GM10266 (cell line): ENCODE results near the gene TSBP1.
"Not testable (repeated sequence)": the region's sequence is repeated elsewhere in the genome, so short reads cannot be mapped to it uniquely, and the experiment has no call there.

Experiments
- DNase-seq: peaks from one replicate; pipeline ENCODE4 v3.0.0; 2012; ENCODE audit errors: extremely low spot score
- TF ChIP-seq, protein P1 (sequence below): IDR thresholded peaks from 2 replicates; pipeline ENCODE4 v1.5.1; 2012; ENCODE audit warnings: mild to moderate bottlenecking, low read depth; ENCODE audit not compliant: control insufficient read depth, insufficient read depth; ENCODE audit errors: missing control alignments

The TSBP1 gene

DNA sequence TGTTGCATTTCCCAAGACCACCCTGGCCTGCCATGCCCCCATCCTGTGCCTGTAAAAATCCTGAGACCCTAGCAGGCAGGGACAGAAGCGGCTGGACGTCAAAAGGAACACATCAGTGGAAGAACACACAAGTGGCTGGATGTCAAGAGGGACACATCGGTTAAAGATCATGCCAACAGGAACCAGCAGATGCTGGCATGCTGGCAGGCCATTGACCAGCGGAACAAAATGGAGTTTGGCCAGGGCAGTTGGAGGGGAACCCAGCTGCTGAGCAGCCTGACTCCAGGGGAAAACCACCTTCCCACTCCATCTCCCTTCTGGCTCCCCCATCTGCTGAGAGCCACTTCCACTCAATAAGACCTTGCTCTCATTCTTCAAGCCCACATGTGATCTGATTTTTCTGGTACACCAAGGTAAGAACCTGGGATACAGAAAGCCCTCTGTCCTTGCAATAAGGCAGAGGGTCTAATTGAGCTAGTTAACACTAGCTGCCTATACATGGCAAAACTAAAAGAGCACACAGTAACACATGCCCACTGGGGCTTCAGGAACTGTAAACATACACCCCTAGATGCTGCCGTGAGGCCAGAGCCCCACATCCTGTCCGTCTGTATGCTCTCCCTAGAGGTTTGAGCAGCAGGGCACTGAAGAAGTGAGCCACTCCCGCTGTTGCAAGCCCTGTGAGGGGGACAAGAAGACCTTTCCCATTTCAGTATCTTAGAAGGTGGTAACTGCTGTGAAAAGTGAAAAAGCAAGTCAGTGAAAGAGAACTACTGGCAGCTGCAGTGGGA, 4.2 kb upstream of the TSBP1 start:
- TF ChIP-seq, protein P1, sequence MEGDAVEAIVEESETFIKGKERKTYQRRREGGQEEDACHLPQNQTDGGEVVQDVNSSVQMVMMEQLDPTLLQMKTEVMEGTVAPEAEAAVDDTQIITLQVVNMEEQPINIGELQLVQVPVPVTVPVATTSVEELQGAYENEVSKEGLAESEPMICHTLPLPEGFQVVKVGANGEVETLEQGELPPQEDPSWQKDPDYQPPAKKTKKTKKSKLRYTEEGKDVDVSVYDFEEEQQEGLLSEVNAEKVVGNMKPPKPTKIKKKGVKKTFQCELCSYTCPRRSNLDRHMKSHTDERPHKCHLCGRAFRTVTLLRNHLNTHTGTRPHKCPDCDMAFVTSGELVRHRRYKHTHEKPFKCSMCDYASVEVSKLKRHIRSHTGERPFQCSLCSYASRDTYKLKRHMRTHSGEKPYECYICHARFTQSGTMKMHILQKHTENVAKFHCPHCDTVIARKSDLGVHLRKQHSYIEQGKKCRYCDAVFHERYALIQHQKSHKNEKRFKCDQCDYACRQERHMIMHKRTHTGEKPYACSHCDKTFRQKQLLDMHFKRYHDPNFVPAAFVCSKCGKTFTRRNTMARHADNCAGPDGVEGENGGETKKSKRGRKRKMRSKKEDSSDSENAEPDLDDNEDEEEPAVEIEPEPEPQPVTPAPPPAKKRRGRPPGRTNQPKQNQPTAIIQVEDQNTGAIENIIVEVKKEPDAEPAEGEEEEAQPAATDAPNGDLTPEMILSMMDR: no peak
- DNase-seq: no peak

DNA sequence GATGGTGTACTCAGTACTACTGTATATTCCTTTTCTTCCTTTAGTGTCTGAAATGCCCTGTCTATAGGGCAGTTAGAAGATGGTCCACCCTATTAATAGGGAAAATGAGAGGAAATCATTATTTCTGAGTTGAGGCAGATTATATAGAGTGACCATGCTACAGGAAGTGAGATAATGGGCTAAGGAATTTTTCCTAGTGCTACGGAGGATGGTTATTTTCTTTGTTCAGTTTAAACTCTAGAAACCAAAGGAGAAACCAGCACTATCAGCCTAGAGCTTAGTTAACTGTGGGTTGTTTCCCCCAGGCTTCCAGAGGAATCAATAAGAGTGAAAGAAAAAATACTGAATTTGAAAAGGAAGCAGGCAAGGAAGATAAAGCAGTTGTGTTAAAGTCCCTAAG, 474 bp downstream of the TSBP1 start:
- TF ChIP-seq, protein P1: no peak
- no peak for DNase-seq

DNA sequence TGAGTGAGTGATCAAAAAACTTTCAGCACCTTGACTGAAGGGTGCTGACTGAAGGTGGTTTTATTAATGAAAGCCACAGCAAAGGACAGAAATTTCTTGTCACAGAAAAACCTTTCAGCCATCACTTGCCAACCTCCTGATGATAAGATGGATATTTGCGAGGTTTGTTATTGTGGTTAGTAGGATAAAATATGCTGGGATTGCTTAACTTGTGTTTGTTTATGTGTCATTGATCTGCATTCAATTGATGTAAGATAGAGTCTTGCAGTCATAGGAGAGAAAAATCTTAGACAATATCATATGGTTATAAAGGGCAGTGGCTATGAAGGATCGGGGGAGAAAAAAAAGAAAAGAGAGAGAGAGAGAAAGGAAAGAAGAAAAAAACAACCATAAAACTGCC, 1.2 kb downstream of the TSBP1 start:
- DNase-seq: no peak
- TF ChIP-seq, protein P1: no peak

DNA sequence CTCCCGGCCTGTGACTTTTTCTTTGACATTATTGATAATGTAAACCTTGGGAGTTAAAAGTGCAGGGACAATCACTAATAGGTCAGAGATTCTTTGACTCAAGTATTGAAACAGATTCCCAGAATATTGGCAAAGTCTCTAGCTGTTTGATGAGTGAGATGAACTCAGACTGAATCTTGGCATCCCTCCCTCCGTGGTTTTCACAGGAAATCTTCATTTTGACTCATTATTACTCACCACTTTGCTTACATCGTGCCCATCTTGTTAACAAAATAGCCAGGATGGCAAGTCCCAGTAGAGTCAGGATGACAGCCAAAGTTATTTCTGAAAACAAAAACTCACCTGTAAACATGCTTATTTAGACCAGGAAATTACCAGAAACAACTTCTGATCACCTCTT, 2.0 kb downstream of the TSBP1 start:
- DNase-seq: no peak
- TF ChIP-seq, protein P1: no peak

DNA sequence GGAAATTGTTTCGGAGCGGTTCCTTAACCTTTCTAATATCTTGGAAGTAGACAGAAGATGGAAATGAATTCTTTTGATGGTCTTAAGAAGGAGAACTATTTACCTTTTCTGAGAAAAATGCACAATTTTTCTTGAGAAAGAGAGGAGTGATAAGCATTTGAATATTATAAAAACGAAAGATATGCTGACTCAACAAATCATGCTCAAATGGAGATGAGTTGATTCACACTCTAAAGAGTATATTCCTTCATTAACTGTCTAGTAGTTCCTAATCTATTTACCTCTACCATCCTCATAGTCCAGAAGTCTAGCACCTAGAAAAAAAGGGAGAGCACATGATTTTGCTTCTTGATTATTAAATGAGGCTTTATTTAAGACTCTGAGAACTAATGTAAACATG, 4.1 kb downstream of the TSBP1 start:
- DNase-seq: no peak
- TF ChIP-seq, protein P1: no peak

DNA sequence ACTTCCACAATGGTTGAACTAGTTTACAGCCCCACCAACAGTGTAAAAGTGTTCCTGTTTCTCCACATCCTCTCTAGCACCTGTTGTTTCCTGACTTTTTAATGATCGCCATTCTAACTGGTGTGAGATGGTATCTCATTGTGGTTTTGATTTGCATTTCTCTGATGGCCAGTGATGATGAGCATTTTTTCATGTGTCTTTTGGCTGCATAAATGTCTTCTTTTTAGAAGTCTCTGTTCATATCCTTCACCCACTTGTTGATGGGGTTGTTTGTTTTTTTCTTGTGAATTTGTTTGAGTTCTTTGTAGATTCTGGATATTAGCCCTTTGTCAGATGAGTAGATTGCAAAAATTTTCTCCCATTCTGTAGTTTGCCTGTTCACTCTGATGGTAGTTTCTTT, 12.5 kb downstream of the TSBP1 start:
- DNase-seq: not testable (repeated sequence)

DNA sequence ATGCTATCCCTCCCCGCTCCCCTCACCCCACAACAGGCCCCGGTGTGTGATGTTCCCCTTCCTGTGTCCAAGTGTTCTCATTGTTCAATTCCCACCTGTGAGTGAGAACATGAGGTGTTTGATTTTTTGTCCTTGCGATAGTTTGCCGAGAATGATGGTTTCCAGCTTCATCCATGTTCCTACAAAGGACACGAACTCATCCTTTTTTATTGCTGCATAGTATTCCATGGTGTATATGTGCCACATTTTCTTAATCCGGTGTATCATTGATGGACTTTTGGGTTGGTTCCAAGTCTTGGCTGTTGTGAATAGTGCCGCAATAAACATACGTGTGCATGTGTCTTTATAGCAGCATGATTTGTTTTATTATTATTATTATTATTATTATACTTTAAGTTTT, 13.2 kb downstream of the TSBP1 start:
- not testable (repeated sequence) for DNase-seq

DNA sequence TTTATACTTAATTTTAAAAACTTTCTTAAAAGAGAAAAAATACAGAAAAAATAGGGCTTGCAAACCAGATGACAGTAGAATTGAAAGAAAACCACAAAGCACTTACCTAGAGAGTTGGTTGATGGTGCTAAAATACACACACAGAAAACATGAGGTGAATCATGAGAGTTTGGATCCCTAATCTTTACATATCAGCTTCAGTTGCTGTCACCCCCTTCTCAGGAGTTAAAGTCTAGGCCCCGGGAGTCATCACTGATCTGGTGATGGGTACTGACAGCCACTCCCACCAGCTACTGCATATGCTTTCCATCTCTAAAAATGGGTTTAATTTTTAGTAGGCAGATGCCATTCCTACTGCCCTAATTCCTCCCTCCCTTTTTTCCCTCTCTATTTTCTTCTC, 16.7 kb downstream of the TSBP1 start:
- no peak for DNase-seq
- TF ChIP-seq, protein P1: no peak
